GM10248 (cell line): ENCODE measurements around the gene TARBP2.
A peak's percentile ranks its signal among the peaks of the same experiment; 100 is the strongest.

ENCODE experiments used
- CTCF ChIA-PET: fragments of 300-600 bp; sonication (Branson Sonifier 250); formaldehyde crosslinking; extraction: SDS; loops from one replicate; lab custom pipeline; 2021; ENCODE audit warnings: antibody characterized with exemption; lab: Yijun Ruan, JAX
- POLR2A ChIA-PET: fragments of 350-650 bp; sonication (Branson Sonifier 250); formaldehyde crosslinking; extraction: SDS; loops from one replicate; lab custom pipeline; 2020; ENCODE audit warnings: antibody characterized with exemption; lab: Yijun Ruan, JAX
- DNase-seq: peaks from one replicate; pipeline ENCODE4 v3.0.0; 2012; ENCODE audit errors: extremely low spot score
- TF ChIP-seq, protein P1 (sequence below): IDR thresholded peaks from 2 replicates; pipeline ENCODE4 v1.5.1; 2012; ENCODE audit warnings: mild to moderate bottlenecking, low read depth; ENCODE audit errors: extremely low read depth, missing control alignments, control extremely low read depth

TARBP2 gene

GRCh38 chr12:53506881-53507602 lies 6.0 kb downstream of the TARBP2 start, which contains the start of gene NPFF:
Gene NPFF, minus strand, starts transcription at chr12:53507484. Its CDS starts 10 bp downstream, at chr12:53507474.
- CTCF ChIA-PET, result interaction anchor here (0.7 to 6.5 kb wide), 11 partner anchors 7 to 186 kb away, joined by 3 to 87 read pairs (median 23); partner anchors contain the start of genes MAP3K12 and TARBP2

GRCh38 chr12:53507603-53507885 lies 6.5 kb downstream of the TARBP2 start:
- TF ChIP-seq, protein P1, sequence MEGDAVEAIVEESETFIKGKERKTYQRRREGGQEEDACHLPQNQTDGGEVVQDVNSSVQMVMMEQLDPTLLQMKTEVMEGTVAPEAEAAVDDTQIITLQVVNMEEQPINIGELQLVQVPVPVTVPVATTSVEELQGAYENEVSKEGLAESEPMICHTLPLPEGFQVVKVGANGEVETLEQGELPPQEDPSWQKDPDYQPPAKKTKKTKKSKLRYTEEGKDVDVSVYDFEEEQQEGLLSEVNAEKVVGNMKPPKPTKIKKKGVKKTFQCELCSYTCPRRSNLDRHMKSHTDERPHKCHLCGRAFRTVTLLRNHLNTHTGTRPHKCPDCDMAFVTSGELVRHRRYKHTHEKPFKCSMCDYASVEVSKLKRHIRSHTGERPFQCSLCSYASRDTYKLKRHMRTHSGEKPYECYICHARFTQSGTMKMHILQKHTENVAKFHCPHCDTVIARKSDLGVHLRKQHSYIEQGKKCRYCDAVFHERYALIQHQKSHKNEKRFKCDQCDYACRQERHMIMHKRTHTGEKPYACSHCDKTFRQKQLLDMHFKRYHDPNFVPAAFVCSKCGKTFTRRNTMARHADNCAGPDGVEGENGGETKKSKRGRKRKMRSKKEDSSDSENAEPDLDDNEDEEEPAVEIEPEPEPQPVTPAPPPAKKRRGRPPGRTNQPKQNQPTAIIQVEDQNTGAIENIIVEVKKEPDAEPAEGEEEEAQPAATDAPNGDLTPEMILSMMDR, result no peak
- no peak for DNase-seq
- POLR2A ChIA-PET, result interaction anchor here (1.6 kb wide), 1 partner anchor 8 kb away, joined by 4 read pairs; the partner anchor contains the start of gene MAP3K12
- CTCF ChIA-PET, result interaction anchor here (0.7 to 6.5 kb wide), 13 partner anchors 7 to 187 kb away, joined by 3 to 87 read pairs (median 8); partner anchors contain the start of genes ATP5MC2, MAP3K12 and TARBP2

More at GRCh38 chr12:53506881-53507602, 6.0 kb downstream of the TARBP2 start, which contains the start of gene NPFF:
- DNase-seq, result no peak
- TF ChIP-seq, protein P1, result no peak
- POLR2A ChIA-PET, result no interaction called here

DNA sequence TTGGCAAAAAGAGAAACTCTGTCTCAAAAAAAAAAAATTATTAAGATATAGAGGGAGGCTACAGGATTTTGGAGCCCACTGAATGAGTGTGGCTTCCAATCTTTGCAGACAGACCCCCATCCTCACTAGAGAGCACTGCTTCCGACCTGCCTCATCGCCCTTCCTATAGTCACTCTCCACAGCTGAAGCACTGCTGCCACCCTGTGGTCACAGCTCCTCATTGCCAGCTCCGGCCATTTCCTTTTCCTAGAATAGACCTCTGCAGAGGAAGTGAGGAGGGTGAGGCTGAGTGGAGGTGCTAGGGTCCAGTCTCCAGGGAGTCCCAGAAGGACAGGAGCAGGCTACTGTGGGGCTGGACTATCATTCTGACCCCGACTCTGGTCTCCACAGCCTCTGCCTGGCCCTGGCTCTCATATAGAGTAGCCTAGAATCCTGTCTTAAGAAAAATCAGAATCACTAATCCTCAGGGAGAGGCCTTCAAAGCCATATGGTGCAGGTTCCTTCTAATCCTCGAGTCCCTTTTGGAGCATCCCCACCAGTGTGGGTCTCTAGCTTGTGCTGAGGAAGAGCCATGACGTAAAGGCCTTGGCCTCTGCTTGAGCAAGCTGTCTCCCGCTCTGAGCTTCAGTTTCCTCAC lies 7.6 kb downstream of the TARBP2 start:
- TF ChIP-seq, protein P1, result peak; percentile 99
- ChIA-PET CTCF (interaction anchor here (0.7 to 6.5 kb wide), 50 partner anchors 8 to 891 kb away, joined by 3 to 87 read pairs (median 4); partner anchors contain the start of genes AAAS, ATP5MC2, MAP3K12 and MYG1), POLR2A (interaction anchor here (0.5 to 2.1 kb wide), 4 partner anchors 7 to 442 kb away, joined by 3 to 4 read pairs (median 4); partner anchors contain the start of genes MAP3K12 and TARBP2)
- DNase-seq, result peak; percentile 82

DNA sequence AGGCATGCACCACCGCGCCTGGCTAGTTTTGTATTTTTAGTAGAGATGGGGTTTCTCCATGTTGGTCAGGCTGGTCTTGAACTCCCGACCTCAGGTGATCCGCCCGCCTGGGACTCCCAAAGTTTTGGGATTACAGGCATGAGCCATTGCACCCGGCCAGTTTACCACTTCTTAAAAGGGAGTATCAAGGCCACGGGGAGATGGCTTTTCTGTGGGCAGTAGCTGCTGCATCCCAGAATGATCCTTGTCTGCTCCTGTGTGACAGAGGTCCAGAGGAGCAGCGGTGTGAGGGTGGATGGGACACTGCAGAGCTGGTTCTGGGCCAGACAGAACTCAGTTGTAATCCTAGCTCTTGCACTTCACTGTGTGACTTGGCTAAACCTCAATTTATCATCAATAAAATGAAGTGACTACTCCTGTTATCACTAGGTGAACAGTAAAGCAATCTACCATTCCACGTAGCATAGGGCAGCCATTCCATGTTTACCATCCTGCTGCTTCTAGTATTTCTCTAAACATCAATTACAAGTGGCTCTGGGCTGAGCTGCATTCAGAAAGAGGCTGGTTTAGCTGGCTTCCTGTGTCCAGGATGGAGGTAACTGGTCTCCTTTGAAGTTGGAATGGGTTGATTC lies 9.2 kb downstream of the TARBP2 start:
- TF ChIP-seq, protein P1, result no peak
- DNase-seq, result no peak
- ChIA-PET POLR2A (interaction anchor here (2.1 kb wide), 1 partner anchor 9 kb away, joined by 4 read pairs; the partner anchor contains the start of gene TARBP2), CTCF (interaction anchor here (1.1 to 6.5 kb wide), 16 partner anchors 10 to 234 kb away, joined by 3 to 87 read pairs (median 10); partner anchors contain the start of genes AAAS, ATP5MC2, MAP3K12 and TARBP2)

DNA sequence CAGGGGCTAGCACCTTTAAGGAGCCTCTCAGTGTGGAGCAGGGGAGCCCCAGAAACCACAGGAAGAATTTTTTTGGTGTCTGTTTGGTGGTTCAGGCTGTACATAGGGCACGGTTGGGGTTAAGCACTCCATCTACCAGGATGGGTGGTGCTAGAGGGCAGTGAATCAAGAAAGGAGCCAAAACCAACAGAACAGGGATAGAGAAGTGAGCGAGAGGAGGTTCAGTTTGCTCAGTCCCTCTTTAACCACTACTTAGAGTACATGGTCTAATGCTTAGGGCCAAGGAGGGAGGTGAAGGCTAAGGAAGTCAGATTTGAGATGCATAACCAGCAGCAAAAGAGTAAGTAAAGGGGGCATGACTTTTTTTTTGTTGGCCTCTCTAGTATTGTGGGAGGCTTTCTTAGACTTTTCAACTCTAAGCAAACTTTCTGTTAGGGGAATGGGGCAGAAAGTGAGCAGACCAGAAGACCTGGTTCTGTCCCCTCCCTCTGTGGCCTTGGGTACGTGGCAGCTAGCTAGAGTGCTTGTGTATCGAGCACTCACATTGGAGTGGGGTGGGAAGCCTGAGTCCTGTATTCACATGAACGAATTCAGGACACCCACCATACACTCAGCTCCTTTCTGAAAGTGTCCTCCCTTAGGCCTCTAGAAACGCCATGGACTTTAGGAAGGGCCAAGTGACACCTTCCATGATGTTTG lies 12.8 kb downstream of the TARBP2 start:
- TF ChIP-seq, protein P1, result no peak
- no peak for DNase-seq
- ChIA-PET CTCF (interaction anchor here (0.7 to 6.5 kb wide), 6 partner anchors 7 to 233 kb away, joined by 3 to 87 read pairs (median 7); no protein-coding TSS in a partner anchor), POLR2A (no interaction called here)
